A673 (cell line): ENCODE data around the gene CATSPERZ. TPM values are rescaled to one million over a fixed set of nuclear protein-coding genes. Genes with fewer than 3 reads are reported as not detected.
A peak's percentile ranks its signal among the peaks of the same experiment; 100 is the strongest.

Experiments used
- BruUV-seq: library from RNA; stranded (reverse); fragments of 400-500 nt; replicated peaks from 2 replicates; lab custom pipeline; 2021; lab: Mats Ljungman, UMichigan
- CTCF ChIA-PET: fragments of 300-600 bp; sonication (Branson Sonifier 250); formaldehyde crosslinking; loops from one replicate; lab custom pipeline; 2022; ENCODE audit warnings: antibody characterized with exemption; lab: Charles Lee
- POLR2A ChIA-PET: fragments of 300-600 bp; sonication (Branson Sonifier 250); formaldehyde crosslinking; loops from one replicate; lab custom pipeline; 2022; ENCODE audit warnings: antibody characterized with exemption; ENCODE audit not compliant: low non-redundant PET; lab: Charles Lee
- DNase-seq: peaks from one replicate; pipeline ENCODE4 v3.0.0-alpha.2; 2015; ENCODE audit warnings: low spot score
- H3K27ac ChIP-seq: fragments of 200-600 bp; sonication (generic); 2 replicates; pipeline ENCODE4 v1.5.1; 2016; ENCODE audit warnings: mixed run types, low read depth, mild to moderate bottlenecking, mixed read lengths, antibody characterized with exemption, low read length; ENCODE audit not compliant: poor library complexity, severe bottlenecking
- H3K27me3 ChIP-seq: fragments of 200-600 bp; sonication (generic); replicated peaks from 2 replicates; pipeline ENCODE4 v1.6.1; 2017; ENCODE audit warnings: mixed run types, low read depth, mild to moderate bottlenecking, mixed read lengths, antibody characterized with exemption, low read length; ENCODE audit not compliant: insufficient read depth, poor library complexity
- H3K36me3 ChIP-seq: fragments of 200-600 bp; sonication (generic); 2 replicates; pipeline ENCODE4 v1.6.1; 2016; ENCODE audit warnings: mixed run types, mild to moderate bottlenecking, mixed read lengths, antibody characterized with exemption, low read length; ENCODE audit not compliant: insufficient read depth, poor library complexity, severe bottlenecking
- H3K4me1 ChIP-seq: fragments of 200-600 bp; sonication (generic); 2 replicates; pipeline ENCODE4 v1.6.1; 2017; ENCODE audit warnings: mixed run types, mild to moderate bottlenecking, mixed read lengths, antibody characterized with exemption, low read length; ENCODE audit not compliant: insufficient read depth, poor library complexity, severe bottlenecking
- H3K4me3 ChIP-seq: fragments of 200-600 bp; sonication (generic); 2 replicates; pipeline ENCODE4 v1.5.1; 2016; ENCODE audit warnings: low read depth, mixed run types, mild to moderate bottlenecking, mixed read lengths, low read length; ENCODE audit not compliant: poor library complexity, severe bottlenecking
- H3K9me3 ChIP-seq: fragments of 200-600 bp; sonication (generic); 2 replicates; pipeline ENCODE4 v1.6.1; 2016; ENCODE audit warnings: mixed run types, low read depth, mild to moderate bottlenecking, mixed read lengths, antibody characterized with exemption, low read length; ENCODE audit not compliant: poor library complexity, severe bottlenecking
- EZH2 ChIP-seq: fragments of 200-600 bp; sonication (generic); IDR thresholded peaks from 2 replicates; pipeline ENCODE4 v1.6.1; 2017; ENCODE audit warnings: borderline replicate concordance, low read depth, mild to moderate bottlenecking, mixed read lengths, antibody characterized with exemption, low read length; ENCODE audit not compliant: poor library complexity, severe bottlenecking
- intact Hi-C: fragments of 100-400 bp; cut with micrococcal nuclease; formaldehyde crosslinking; loops from one replicate; pipeline ENCODE4 v1.10.0; 2022; ENCODE audit not compliant: unreplicated experiment
- total RNA-seq: library from RNA; stranded (reverse); gene quantifications from 2 replicates; pipeline ENCODE4 v1.2.3, GENCODE V29; 2021
- TF ChIP-seq, protein P1 (sequence below): fragments of 300-800, 200-600 bp; sonication (generic); conservative IDR thresholded peaks from 2 replicates; pipeline ENCODE4 v1.5.1; 2017; ENCODE audit warnings: low read depth, mild to moderate bottlenecking, antibody characterized with exemption, low read length, moderate library complexity, mixed read lengths

CATSPERZ gene
- total RNA-seq, 1 experiment from 2014 or later, result not detected

DNA sequence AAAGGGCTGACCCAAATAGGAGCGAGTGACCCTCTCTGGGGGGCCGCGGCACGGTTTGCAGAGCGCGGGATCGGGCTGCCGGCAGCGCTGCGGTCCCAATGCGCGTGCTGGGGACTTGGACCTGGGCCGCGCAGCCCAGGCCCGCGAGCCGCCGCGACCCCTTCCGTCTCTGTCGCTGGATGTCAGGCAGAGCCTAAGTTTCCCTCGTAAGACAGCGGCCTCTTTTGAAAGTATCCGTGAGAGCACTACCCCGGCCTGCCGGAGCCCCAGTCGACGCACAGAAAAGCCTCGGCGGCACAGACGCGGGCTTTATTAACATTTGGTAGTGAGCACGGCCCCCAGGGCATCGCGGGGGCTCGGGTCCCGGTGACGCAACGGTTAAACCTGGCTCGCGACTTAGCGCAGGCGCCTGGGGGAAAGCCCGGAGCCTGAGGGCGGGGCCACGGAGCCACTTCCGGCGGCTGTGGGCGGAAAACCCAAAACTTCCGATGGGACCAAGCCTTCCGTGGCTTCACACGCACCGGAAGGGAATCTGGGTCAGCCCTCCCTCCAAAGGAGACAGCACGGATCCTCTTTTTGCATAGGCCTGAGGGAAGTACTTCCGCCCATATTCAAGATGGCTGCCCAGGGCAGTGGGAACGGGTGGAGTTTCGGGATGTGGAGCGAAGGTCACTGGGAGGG, 30.5 kb upstream of the CATSPERZ start:
- TF ChIP-seq, protein P1, sequence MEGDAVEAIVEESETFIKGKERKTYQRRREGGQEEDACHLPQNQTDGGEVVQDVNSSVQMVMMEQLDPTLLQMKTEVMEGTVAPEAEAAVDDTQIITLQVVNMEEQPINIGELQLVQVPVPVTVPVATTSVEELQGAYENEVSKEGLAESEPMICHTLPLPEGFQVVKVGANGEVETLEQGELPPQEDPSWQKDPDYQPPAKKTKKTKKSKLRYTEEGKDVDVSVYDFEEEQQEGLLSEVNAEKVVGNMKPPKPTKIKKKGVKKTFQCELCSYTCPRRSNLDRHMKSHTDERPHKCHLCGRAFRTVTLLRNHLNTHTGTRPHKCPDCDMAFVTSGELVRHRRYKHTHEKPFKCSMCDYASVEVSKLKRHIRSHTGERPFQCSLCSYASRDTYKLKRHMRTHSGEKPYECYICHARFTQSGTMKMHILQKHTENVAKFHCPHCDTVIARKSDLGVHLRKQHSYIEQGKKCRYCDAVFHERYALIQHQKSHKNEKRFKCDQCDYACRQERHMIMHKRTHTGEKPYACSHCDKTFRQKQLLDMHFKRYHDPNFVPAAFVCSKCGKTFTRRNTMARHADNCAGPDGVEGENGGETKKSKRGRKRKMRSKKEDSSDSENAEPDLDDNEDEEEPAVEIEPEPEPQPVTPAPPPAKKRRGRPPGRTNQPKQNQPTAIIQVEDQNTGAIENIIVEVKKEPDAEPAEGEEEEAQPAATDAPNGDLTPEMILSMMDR, result 0 out of 2 replicates have a peak, but pooled peaks have one; percentile 22
- TF ChIP-seq EZH2, result no peak
- TSS peak; percentile 45 for BruUV-seq
- peak; percentile 100 for DNase-seq

DNA sequence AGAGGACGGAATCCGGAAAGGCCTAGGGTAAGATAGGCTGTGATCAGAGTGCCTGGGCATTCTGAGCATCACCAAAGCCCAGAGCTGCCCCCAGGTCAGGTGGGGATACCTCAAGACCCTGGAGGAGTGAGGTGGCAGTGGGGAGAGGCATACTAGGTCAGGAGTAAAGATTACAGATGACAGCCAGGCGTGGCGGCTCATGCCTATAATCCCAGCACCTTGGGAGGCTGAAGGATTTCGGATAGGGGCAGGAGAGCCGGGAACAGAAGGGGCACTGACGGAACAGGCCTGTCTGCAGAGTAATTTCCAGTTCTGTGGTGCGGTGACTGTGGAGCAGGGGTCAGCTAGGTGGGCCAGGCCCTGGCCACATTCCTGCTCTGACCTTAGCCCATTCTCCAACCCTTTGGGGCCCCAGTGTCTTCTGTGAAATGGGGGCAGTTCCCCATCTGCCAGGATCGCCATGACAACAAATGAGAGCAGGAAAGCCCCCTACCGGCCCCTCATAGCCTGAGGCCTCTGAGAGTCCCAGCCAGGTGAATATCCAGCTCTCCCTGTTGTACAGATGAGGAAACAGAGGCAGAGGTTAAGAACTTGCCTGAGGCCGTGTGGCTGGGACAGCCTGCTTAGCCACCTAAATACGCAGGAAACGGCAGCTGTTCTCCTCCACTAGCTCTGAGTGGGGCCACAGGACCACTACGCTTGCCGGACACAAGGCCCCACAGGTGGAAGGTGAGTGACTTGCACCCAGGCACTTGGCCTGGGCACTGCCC, 24.9 kb upstream of the CATSPERZ start:
- Histone ChIP-seq H3K9me3 (no peaks in the 10 kb centered on the region), H3K27ac (peak overlapping the region; percentile 40), H3K36me3 (peaks cover 10% of the 10 kb centered on the region), H3K27me3 (no peaks in the 10 kb centered on the region), H3K4me3 (no peak overlapping the region), H3K4me1 (peaks cover 6% of the 10 kb centered on the region)
- intact Hi-C loops, result no loop called here
- BruUV-seq, result no TSS peak
- DNase-seq, result no peak
- POLR2A ChIA-PET, result no interaction called here
- TF ChIP-seq, protein P1, result no peak
- TF ChIP-seq EZH2, result no peak
- CTCF ChIA-PET, result interaction anchor here (0.7 kb wide), 1 partner anchor 23 kb away, joined by 10 read pairs; no protein-coding TSS in a partner anchor

More for the DNA sequence above, 30.5 kb upstream of the CATSPERZ start:
- Histone ChIP-seq H3K4me3 (peak overlapping the region; percentile 78), H3K27me3 (no peaks in the 10 kb centered on the region), H3K27ac (peak overlapping the region; percentile 94), H3K36me3 (peaks cover 12% of the 10 kb centered on the region), H3K9me3 (no peaks in the 10 kb centered on the region), H3K4me1 (peaks cover 16% of the 10 kb centered on the region)
- intact Hi-C loops, result loop anchor here (2.0 kb wide), 2 partner anchors 15 to 35 kb away; partner anchors contain the start of genes BAD, ESRRA and GPR137
- ChIA-PET POLR2A (no interaction called here), CTCF (interaction anchor here (1.0 to 2.7 kb wide), 4 partner anchors 18 to 86 kb away, joined by 4 to 11 read pairs (median 8); no protein-coding TSS in a partner anchor)

DNA sequence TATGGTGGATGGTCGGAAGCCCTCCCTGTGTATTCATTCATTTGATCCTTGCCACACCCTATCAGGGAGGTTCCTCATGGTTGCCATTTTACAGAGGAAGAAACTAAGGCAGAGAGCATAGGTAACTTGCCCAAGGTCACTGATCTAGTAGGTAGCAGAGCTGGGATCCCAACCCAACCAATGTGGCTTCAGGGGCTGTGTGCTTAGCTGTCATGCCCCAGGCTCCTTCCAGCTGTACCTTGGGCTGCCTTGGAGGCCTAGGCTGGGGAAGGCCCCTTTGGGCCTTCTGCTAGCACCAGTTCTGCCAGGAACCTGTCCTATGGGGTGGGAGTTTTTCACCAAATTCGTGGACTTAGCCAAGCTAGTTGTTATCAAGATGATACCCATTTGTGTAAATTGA, 24.3 kb upstream of the CATSPERZ start:
- no peak for TF ChIP-seq EZH2
- TF ChIP-seq, protein P1, result no peak
- H3K4me3 ChIP-seq, result no peak overlapping the region
- POLR2A ChIA-PET, result no interaction called here
- H3K9me3 ChIP-seq, result no peaks in the 10 kb centered on the region
- intact Hi-C loops, result no loop called here
- peaks cover 10% of the 10 kb centered on the region for H3K36me3 ChIP-seq
- H3K27me3 ChIP-seq, result no peaks in the 10 kb centered on the region
- DNase-seq, result no peak
- BruUV-seq, result no TSS peak
- H3K4me1 ChIP-seq, result peaks cover 6% of the 10 kb centered on the region
- CTCF ChIA-PET, result no interaction called here
- H3K27ac ChIP-seq, result no peak overlapping the region
